ENCODE data around the gene PI4KA. TPM values are rescaled to one million over a fixed set of nuclear protein-coding genes. Genes with fewer than 3 reads are reported as not detected.
"Not testable (repeated sequence)": the region's sequence is repeated elsewhere in the genome, so short reads cannot be mapped to it uniquely, and the experiment has no call there.

PI4KA gene
- total RNA-seq, 1 donor from 2014 or later = 110 TPM

GRCh38 chr22:20829491-20830134 is 29.0 kb downstream of the PI4KA start:
- no peak for TF ChIP-seq CTCF (IDR thresholded peaks at IDR 0.05; ENCODE audit: unreplicated experiment)

GRCh38 chr22:20826373-20827152 is 32.0 kb downstream of the PI4KA start:
- H3K4me3 Mint-ChIP-seq; DNase-seq (ENCODE audit: low spot score in 2 of 2, unreplicated experiment in 2 of 2); H3K27ac Mint-ChIP-seq; H3K4me1 Mint-ChIP-seq; H3K27me3 Mint-ChIP-seq (ENCODE audit: low read depth): not testable (repeated sequence)
- Mint-ChIP-seq H3K9me3 (peaks cover 15% of the 10 kb centered on the region), H3K36me3 (peaks cover 52% of the 10 kb centered on the region)

More at GRCh38 chr22:20829491-20830134, 29.0 kb downstream of the PI4KA start:
- Mint-ChIP-seq H3K9me3 (peaks cover 19% of the 10 kb centered on the region), H3K4me3 (no peak overlapping the region), H3K27ac (no peak overlapping the region), H3K27me3 (ENCODE audit: low read depth) (no peaks in the 10 kb centered on the region), H3K4me1 (no peaks in the 10 kb centered on the region), H3K36me3 (peaks cover 64% of the 10 kb centered on the region)
- no peak for DNase-seq (ENCODE audit: low spot score in 2 of 2, unreplicated experiment in 2 of 2)

GRCh38 chr22:20825624-20826023 is 33.0 kb downstream of the PI4KA start:
- peaks cover 15% of the 10 kb centered on the region for H3K9me3 Mint-ChIP-seq
- H3K4me3 Mint-ChIP-seq = no peak overlapping the region
- peaks cover 45% of the 10 kb centered on the region for H3K36me3 Mint-ChIP-seq
- no peaks in the 10 kb centered on the region for H3K27me3 Mint-ChIP-seq (ENCODE audit: low read depth)
- no peak for TF ChIP-seq CTCF (IDR thresholded peaks at IDR 0.05; ENCODE audit: unreplicated experiment)
- no peak for DNase-seq (ENCODE audit: low spot score in 2 of 2, unreplicated experiment in 2 of 2)
- H3K4me1 Mint-ChIP-seq = no peaks in the 10 kb centered on the region
- no peak overlapping the region for H3K27ac Mint-ChIP-seq

- not testable (repeated sequence) for H3K27ac Mint-ChIP-seq; H3K27me3 Mint-ChIP-seq (ENCODE audit: low read depth); H3K4me1 Mint-ChIP-seq; DNase-seq (ENCODE audit: low spot score in 2 of 2, unreplicated experiment in 2 of 2); H3K4me3 Mint-ChIP-seq
- peaks cover 43% of the 10 kb centered on the region for H3K36me3 Mint-ChIP-seq
- H3K9me3 Mint-ChIP-seq = peaks cover 12% of the 10 kb centered on the region
Measured at GRCh38 chr22:20825216-20825615, 33.4 kb downstream of the PI4KA start.

- Mint-ChIP-seq H3K36me3 (peaks cover 31% of the 10 kb centered on the region), H3K4me3 (no peak overlapping the region), H3K27me3 (ENCODE audit: low read depth) (no peaks in the 10 kb centered on the region), H3K27ac (no peak overlapping the region), H3K4me1 (no peaks in the 10 kb centered on the region), H3K9me3 (peaks cover 4% of the 10 kb centered on the region)
- DNase-seq (ENCODE audit: low spot score in 2 of 2, unreplicated experiment in 2 of 2) = no peak
- TF ChIP-seq CTCF (IDR thresholded peaks at IDR 0.05; ENCODE audit: unreplicated experiment) = no peak
Measured at GRCh38 chr22:20823264-20823663, 35.3 kb downstream of the PI4KA start.

- Mint-ChIP-seq H3K4me3 (no peak overlapping the region), H3K27me3 (ENCODE audit: low read depth) (no peaks in the 10 kb centered on the region), H3K4me1 (no peaks in the 10 kb centered on the region), H3K9me3 (peaks cover 4% of the 10 kb centered on the region), H3K27ac (no peak overlapping the region), H3K36me3 (peaks cover 25% of the 10 kb centered on the region)
- TF ChIP-seq CTCF (IDR thresholded peaks at IDR 0.05; ENCODE audit: unreplicated experiment) = no peak
- no peak for DNase-seq (ENCODE audit: low spot score in 2 of 2, unreplicated experiment in 2 of 2)
Measured at GRCh38 chr22:20822240-20822639, 36.4 kb downstream of the PI4KA start.

GRCh38 chr22:20821717-20822239 is 36.8 kb downstream of the PI4KA start:
- H3K27ac Mint-ChIP-seq; DNase-seq (ENCODE audit: low spot score in 2 of 2, unreplicated experiment in 2 of 2); H3K4me3 Mint-ChIP-seq; H3K4me1 Mint-ChIP-seq; H3K27me3 Mint-ChIP-seq (ENCODE audit: low read depth); H3K9me3 Mint-ChIP-seq: not testable (repeated sequence)
- peaks cover 25% of the 10 kb centered on the region for H3K36me3 Mint-ChIP-seq

All from mesothelial cell of epicardium (in vitro differentiated cells).